Breast epithelium (tissue), 4 donors: ENCODE data around the gene CYB5D1. TPM values are rescaled to one million over a fixed set of nuclear protein-coding genes. Genes with fewer than 3 reads are reported as not detected.

ENCODE experiments used
- DNase-seq, 2 donors: peaks; one replicate each; pipeline ENCODE4 v3.0.0-alpha.2; 2019; ENCODE audit warnings: low spot score in 2 of 2
- H3K27ac ChIP-seq, 2 donors: fragments of 200-600 bp; sonication (generic) in 1 of 2; one replicate each; pipeline ENCODE4 v1.5.1; 2016 to 2019; ENCODE audit warnings: mild to moderate bottlenecking in 1 of 2
- H3K27me3 ChIP-seq, 2 donors: fragments of 200-600 bp; sonication (generic) in 1 of 2; one replicate each; pipeline versions ENCODE4 v1.5.1 to v1.6.0; 2017 to 2019; ENCODE audit warnings: control low read depth in 1 of 2, mild to moderate bottlenecking in 1 of 2
- H3K36me3 ChIP-seq: fragments of 200-600 bp; one replicate; pipeline ENCODE4 v1.5.1; 2019
- H3K4me1 ChIP-seq, 2 donors: fragments of 200-600 bp; sonication (generic); one replicate each; pipeline ENCODE4 v1.5.1; 2016 to 2019; ENCODE audit warnings: control low read depth in 1 of 2
- H3K4me3 ChIP-seq, 3 donors: fragments of 200-600 bp; sonication (generic); 1 replicate in 2 of 3; 2 replicates in 1 of 3; pipeline ENCODE4 v1.5.1; 2016 to 2019; ENCODE audit warnings: mild to moderate bottlenecking in 3 of 3, moderate library complexity in 2 of 3
- H3K9me3 ChIP-seq, 2 donors: fragments of 200-600 bp; sonication (generic) in 1 of 2; one replicate each; pipeline ENCODE4 v1.5.1; 2016 to 2019; ENCODE audit warnings: control low read depth in 1 of 2
- POLR2A ChIP-seq: fragments of 450-650 bp; IDR thresholded peaks from one replicate; pipeline ENCODE4 v1.6.1; 2016; ENCODE audit warnings: antibody characterized with exemption, mild to moderate bottlenecking, moderate library complexity
- POLR2AphosphoS5 ChIP-seq, 3 donors: sonication (generic); formaldehyde crosslinking; IDR thresholded peaks; one replicate each; pipeline ENCODE4 v1.6.1; 2017; ENCODE audit warnings: antibody characterized with exemption in 3 of 3
- intact Hi-C: fragments of 100-400 bp; cut with DNase I; formaldehyde crosslinking; loops from one replicate; pipeline ENCODE4 v1.15.1; 2023; ENCODE audit warnings: low total_unique reads
- total RNA-seq, 3 donors: library from RNA; depleted of rRNA; stranded (reverse); fragments of >200 nt; gene quantifications; one replicate each; pipeline ENCODE4 v1.1.0, GENCODE V29; 2016
- TF ChIP-seq, protein P1 (sequence below), 3 donors: fragments of 450-650 bp; IDR thresholded peaks; one replicate each; pipeline ENCODE4 v1.5.1; 2016 to 2017; ENCODE audit warnings: antibody characterized with exemption in 3 of 3, mild to moderate bottlenecking in 3 of 3, moderate library complexity in 3 of 3

The CYB5D1 gene
- total RNA-seq, 3 donors from 2014 or later = 8.2 to 20.5 (median 13.4) TPM

DNA sequence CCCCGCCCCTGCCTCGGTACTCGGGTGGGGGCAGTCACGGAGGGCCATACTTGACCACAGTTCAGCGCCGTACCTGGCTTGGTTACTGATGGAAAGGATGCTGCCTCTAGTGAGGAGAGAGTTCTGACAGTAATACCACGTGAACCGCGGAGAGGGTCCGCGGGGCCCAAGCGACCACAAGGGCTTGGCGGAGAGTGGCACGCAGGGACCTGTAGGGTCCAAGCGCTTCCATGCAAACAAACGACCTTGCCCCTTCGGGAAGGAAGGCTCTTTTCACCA lies 14.6 kb upstream of the CYB5D1 start:
- TF ChIP-seq POLR2A = no peak
- TF ChIP-seq, protein P1, sequence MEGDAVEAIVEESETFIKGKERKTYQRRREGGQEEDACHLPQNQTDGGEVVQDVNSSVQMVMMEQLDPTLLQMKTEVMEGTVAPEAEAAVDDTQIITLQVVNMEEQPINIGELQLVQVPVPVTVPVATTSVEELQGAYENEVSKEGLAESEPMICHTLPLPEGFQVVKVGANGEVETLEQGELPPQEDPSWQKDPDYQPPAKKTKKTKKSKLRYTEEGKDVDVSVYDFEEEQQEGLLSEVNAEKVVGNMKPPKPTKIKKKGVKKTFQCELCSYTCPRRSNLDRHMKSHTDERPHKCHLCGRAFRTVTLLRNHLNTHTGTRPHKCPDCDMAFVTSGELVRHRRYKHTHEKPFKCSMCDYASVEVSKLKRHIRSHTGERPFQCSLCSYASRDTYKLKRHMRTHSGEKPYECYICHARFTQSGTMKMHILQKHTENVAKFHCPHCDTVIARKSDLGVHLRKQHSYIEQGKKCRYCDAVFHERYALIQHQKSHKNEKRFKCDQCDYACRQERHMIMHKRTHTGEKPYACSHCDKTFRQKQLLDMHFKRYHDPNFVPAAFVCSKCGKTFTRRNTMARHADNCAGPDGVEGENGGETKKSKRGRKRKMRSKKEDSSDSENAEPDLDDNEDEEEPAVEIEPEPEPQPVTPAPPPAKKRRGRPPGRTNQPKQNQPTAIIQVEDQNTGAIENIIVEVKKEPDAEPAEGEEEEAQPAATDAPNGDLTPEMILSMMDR (IDR thresholded peaks at IDR 0.05) = peak in 1 of 3 donors; percentile 3
- no peak for DNase-seq
- Histone ChIP-seq H3K36me3 (no peaks in the 10 kb centered on the region), H3K4me1 (peaks cover 13 to 26% of the 10 kb centered on the region in 2 donors), H3K9me3 (no peaks in the 10 kb centered on the region), H3K27me3 (no peaks in the 10 kb centered on the region), H3K4me3 (peak overlapping the region; percentile 55 to 88 (median 68)), H3K27ac (peak overlapping the region; percentile 96 to 98)
- intact Hi-C loops = no loop called here

DNA sequence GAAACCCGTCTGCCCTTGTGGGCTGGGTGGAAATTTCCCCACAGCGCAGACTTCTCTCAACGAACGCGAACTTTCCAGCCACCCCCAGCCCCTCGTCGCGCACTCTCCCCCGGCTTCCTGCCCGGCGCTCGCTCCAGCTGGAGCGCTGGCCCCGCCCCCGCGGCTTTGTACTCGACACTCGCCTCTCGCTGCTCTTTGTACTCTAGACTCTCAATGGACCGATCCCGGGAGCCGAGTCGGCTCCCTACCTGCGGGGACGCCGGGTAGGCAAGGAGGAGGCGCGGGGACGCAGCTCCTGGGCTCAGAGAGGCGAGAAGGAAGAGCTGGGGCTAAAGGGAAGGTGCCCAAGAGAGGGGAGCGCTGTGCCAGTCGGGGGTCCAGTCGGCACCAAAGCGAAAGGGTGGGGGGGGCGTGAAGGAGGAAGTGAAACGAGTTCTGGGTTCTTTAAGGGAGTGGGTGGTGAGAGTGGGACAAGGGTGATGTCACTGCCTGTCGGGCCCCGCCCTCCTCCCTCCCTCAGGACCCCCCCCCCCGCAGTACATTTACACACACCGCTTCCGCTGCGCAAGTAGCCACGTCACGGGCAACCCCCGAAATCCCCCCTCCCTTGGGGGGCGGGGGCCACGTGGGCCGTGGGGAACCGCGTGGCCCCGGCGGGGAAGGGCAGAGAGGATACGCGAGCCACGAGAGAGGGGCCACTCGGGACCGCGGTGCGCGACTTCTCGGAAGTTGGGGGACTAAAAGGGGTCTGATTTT lies 14.1 kb upstream of the CYB5D1 start:
- TF ChIP-seq, protein P1 (IDR thresholded peaks at IDR 0.05) = peak in 1 of 3 donors; percentile 0
- TF ChIP-seq POLR2A (no peak), POLR2AphosphoS5 (IDR thresholded peaks at IDR 0.05) (peak in 2 of 3 donors; percentile 59 to 65)
- Histone ChIP-seq H3K4me3 (peak overlapping the region; percentile 55 to 88 (median 68)), H3K4me1 (peaks cover 11 to 25% of the 10 kb centered on the region in 2 donors), H3K36me3 (no peaks in the 10 kb centered on the region), H3K27me3 (no peaks in the 10 kb centered on the region), H3K9me3 (no peaks in the 10 kb centered on the region), H3K27ac (peak overlapping the region; percentile 96 to 98)
- intact Hi-C loops = no loop called here
- peak; percentile 79 to 82 for DNase-seq

DNA sequence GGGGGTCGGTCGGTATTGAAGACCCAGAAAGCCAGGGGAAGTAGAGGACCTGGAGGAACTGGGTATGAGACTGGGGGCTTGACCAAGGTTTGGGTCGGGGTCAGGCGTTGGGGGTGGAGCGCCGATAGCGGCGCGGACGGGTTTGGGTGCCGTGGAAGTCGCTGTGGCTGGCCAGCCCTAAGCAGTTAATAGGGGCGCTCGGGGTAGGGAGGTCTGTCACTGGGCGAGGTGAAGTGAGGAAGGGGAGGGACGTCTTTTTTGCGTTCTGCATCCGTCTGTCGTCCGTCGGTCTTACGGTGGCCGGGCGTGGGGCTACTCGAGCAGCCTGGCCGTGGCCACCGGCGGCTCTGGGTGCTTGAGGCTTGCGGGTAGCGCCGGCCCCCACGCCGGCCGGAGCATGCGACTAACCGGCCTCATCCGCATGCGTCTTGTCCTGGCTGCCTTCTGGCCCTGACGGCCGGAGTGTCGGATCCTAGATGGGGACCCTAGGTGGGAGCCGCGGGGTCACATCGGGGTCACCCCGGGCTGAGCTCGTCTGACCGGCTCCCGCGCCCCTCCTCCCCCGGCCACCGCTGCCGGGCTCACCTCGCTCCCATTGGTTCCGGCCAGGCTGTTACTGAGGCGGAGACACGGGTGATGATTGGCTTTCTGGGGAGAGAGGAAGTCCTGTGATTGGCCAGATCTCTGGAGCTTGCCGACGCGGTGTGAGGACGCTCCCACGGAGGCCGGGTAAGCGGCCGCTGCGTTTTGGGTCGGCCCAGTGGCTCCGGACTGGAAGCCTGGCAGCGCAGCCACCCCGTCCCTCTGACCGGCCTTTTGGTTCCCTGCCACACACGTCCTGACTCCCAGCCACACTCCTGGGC lies 13.3 kb upstream of the CYB5D1 start:
- H3K4me3 ChIP-seq = peak overlapping the region; percentile 55 to 88 (median 68)
- peak; percentile 57 for TF ChIP-seq POLR2A
- TF ChIP-seq, protein P1 (IDR thresholded peaks at IDR 0.05) = no peak
- TF ChIP-seq POLR2AphosphoS5 (IDR thresholded peaks at IDR 0.05) = peak; percentile 66 to 89 (median 78)
- intact Hi-C loops = no loop called here
- DNase-seq = peak; percentile 91
- H3K27me3 ChIP-seq = no peaks in the 10 kb centered on the region
- H3K27ac ChIP-seq = peak overlapping the region; percentile 96 to 98
- peaks cover 4 to 17% of the 10 kb centered on the region in 2 donors for H3K4me1 ChIP-seq
- H3K9me3 ChIP-seq = no peaks in the 10 kb centered on the region
- no peaks in the 10 kb centered on the region for H3K36me3 ChIP-seq

DNA sequence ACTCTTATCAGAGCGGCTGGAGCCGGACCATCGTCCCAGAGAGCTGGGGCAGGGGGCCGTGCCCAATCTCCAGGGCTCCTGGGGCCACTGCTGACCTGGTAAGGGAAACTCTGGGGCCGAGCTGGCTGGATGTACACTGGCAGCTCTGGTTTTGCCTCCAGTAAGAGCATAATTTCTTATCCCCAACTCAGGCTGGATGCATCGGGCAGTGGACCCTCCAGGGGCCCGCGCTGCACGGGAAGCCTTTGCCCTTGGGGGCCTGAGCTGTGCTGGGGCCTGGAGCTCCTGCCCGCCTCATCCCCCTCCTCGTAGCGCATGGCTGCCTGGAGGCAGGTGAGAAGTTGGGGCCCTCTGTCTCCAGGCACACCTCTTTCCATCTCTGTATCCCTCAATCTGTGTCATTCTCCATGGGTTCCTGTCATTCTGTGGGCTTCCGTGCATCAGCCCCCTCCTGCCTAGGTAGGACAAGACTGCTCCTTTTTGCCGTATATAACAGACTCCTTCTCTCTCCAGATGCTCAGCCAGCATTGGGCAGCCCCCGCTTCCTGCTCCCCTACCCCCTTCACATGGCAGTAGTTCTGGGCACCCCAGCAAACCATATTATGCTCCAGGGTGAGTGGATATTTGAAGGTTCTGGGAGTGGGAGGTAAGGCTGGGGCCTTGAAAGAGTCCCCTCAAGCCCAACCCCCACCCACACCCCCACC lies 12.3 kb upstream of the CYB5D1 start:
- Histone ChIP-seq H3K4me1 (peaks cover 4 to 15% of the 10 kb centered on the region in 2 donors), H3K27me3 (no peaks in the 10 kb centered on the region), H3K4me3 (peak overlapping the region; percentile 55 to 88 (median 68)), H3K27ac (peak overlapping the region; percentile 96 to 98), H3K9me3 (no peaks in the 10 kb centered on the region), H3K36me3 (no peaks in the 10 kb centered on the region)
- DNase-seq = peak in 1 of 2 donors; percentile 47
- TF ChIP-seq, protein P1 (IDR thresholded peaks at IDR 0.05) = no peak
- TF ChIP-seq POLR2AphosphoS5 (IDR thresholded peaks at IDR 0.05) = no peak
- intact Hi-C loops = no loop called here
